Adrenal gland (tissue), 5 donors: Measurements from ENCODE around the gene NMRAL1.

Source experiments
- CTCF ChIP-seq, 6 experiments: fragments of 450-650 bp in 4 of 6; fragments of 200-600 bp in 2 of 6; sonication (generic) in 1 of 6; IDR thresholded peaks; 1 replicate in 5 of 6; 2 replicates in 1 of 6; pipeline versions ENCODE4 v1.5.1 to v1.8.0; 2016 to 2021; ENCODE audit warnings: antibody characterized with exemption in 6 of 6, mild to moderate bottlenecking in 2 of 6, moderate library complexity in 1 of 6
- POLR2A ChIP-seq, 2 donors: fragments of 450-650 bp; IDR thresholded peaks; one replicate each; pipeline ENCODE4 v1.6.1; 2017; ENCODE audit warnings: antibody characterized with exemption in 2 of 2, mild to moderate bottlenecking in 2 of 2, moderate library complexity in 1 of 2
- donor health status: DM: no; HTN: no; CAD: no.

GRCh38 chr16:4510131-4510530 is 35.7 kb upstream of the NMRAL1 start:
- TF ChIP-seq POLR2A (IDR thresholded peaks at IDR 0.05), result no peak
- no peak for TF ChIP-seq CTCF (IDR thresholded peaks at IDR 0.05)
